H1 (cell line): ENCODE measurements around the gene FLRT1. TPM values are rescaled to one million over a fixed set of nuclear protein-coding genes. Genes with fewer than 3 reads are reported as not detected.

ENCODE experiments used
- CHD2 ChIP-seq: IDR thresholded peaks from 2 replicates; pipeline ENCODE4 v1.6.1; 2012; ENCODE audit warnings: low read length, improper control_type of control experiment
- CTBP2 ChIP-seq: IDR thresholded peaks from 2 replicates; pipeline ENCODE4 v1.7.0; 2011; ENCODE audit warnings: borderline replicate concordance, mild to moderate bottlenecking, moderate library complexity, mixed read lengths, low read length; ENCODE audit not compliant: insufficient read depth, insufficient read length
- HDAC6 ChIP-seq: IDR thresholded peaks from one replicate; pipeline ENCODE4 v1.7.1; 2012; ENCODE audit warnings: low read depth, mild to moderate bottlenecking, inconsistent platforms, low read length, moderate library complexity
- NANOG ChIP-seq: IDR thresholded peaks from 2 replicates; pipeline ENCODE4 v1.6.1; 2011; ENCODE audit warnings: low read length, low read depth, mild to moderate bottlenecking, inconsistent platforms; ENCODE audit not compliant: insufficient read depth, poor library complexity, severe bottlenecking
- POLR2AphosphoS5 ChIP-seq: IDR thresholded peaks from 2 replicates; pipeline ENCODE4 v1.6.1; 2011; ENCODE audit warnings: low read depth, low read length
- SP4 ChIP-seq: IDR thresholded peaks from 2 replicates; pipeline ENCODE4 v1.6.1; 2012; ENCODE audit warnings: low read length, inconsistent platforms
- polyA plus RNA-seq, 7 experiments: library from polyadenylated mRNA; depleted of rRNA in 3 of 7; stranded (reverse) in 5 of 7; unstranded in 2 of 7; fragments of >200 nt in 5 of 7; fragments of 200-250 nt in 2 of 7; gene quantifications; 1 replicate in 5 of 7; 2 replicates in 1 of 7; 4 replicates in 1 of 7; pipeline versions ENCODE4 v1.2.1 to v1.2.3, GENCODE V29; 2011 to 2013; ENCODE audit warnings: missing spikeins in 2 of 7, mixed read lengths in 2 of 7
- total RNA-seq: library from RNA; stranded (reverse); fragmentation: NEBNext Ultra II Directional; extraction: Animal tissue kit (Norgen Biotek cat#: 25700); gene quantifications from 2 replicates; pipeline ENCODE4 v1.2.1, GENCODE V29; 2021
- TF ChIP-seq, protein P1 (sequence below): IDR thresholded peaks from 2 replicates; pipeline ENCODE4 v1.6.1; 2012; ENCODE audit warnings: inconsistent platforms
- TF ChIP-seq, protein P2 (sequence below): fragments of 300-600 bp; sonication (generic); IDR thresholded peaks from 2 replicates; pipeline ENCODE4 v1.7.1; 2012; ENCODE audit warnings: low read length, moderate library complexity, mild to moderate bottlenecking, inconsistent platforms; ENCODE audit not compliant: insufficient replicate concordance

FLRT1 gene
- total and polyA plus RNA-seq, 2 of the 8 experiments (the other 6 are each of a cell fraction or from before 2014, with no cell fraction given): 0.14 to 0.28 TPM

- no peak for TF ChIP-seq NANOG
- TF ChIP-seq HDAC6: no peak
- TF ChIP-seq, protein P1, sequence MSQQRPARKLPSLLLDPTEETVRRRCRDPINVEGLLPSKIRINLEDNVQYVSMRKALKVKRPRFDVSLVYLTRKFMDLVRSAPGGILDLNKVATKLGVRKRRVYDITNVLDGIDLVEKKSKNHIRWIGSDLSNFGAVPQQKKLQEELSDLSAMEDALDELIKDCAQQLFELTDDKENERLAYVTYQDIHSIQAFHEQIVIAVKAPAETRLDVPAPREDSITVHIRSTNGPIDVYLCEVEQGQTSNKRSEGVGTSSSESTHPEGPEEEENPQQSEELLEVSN: no peak
- TF ChIP-seq, protein P2, sequence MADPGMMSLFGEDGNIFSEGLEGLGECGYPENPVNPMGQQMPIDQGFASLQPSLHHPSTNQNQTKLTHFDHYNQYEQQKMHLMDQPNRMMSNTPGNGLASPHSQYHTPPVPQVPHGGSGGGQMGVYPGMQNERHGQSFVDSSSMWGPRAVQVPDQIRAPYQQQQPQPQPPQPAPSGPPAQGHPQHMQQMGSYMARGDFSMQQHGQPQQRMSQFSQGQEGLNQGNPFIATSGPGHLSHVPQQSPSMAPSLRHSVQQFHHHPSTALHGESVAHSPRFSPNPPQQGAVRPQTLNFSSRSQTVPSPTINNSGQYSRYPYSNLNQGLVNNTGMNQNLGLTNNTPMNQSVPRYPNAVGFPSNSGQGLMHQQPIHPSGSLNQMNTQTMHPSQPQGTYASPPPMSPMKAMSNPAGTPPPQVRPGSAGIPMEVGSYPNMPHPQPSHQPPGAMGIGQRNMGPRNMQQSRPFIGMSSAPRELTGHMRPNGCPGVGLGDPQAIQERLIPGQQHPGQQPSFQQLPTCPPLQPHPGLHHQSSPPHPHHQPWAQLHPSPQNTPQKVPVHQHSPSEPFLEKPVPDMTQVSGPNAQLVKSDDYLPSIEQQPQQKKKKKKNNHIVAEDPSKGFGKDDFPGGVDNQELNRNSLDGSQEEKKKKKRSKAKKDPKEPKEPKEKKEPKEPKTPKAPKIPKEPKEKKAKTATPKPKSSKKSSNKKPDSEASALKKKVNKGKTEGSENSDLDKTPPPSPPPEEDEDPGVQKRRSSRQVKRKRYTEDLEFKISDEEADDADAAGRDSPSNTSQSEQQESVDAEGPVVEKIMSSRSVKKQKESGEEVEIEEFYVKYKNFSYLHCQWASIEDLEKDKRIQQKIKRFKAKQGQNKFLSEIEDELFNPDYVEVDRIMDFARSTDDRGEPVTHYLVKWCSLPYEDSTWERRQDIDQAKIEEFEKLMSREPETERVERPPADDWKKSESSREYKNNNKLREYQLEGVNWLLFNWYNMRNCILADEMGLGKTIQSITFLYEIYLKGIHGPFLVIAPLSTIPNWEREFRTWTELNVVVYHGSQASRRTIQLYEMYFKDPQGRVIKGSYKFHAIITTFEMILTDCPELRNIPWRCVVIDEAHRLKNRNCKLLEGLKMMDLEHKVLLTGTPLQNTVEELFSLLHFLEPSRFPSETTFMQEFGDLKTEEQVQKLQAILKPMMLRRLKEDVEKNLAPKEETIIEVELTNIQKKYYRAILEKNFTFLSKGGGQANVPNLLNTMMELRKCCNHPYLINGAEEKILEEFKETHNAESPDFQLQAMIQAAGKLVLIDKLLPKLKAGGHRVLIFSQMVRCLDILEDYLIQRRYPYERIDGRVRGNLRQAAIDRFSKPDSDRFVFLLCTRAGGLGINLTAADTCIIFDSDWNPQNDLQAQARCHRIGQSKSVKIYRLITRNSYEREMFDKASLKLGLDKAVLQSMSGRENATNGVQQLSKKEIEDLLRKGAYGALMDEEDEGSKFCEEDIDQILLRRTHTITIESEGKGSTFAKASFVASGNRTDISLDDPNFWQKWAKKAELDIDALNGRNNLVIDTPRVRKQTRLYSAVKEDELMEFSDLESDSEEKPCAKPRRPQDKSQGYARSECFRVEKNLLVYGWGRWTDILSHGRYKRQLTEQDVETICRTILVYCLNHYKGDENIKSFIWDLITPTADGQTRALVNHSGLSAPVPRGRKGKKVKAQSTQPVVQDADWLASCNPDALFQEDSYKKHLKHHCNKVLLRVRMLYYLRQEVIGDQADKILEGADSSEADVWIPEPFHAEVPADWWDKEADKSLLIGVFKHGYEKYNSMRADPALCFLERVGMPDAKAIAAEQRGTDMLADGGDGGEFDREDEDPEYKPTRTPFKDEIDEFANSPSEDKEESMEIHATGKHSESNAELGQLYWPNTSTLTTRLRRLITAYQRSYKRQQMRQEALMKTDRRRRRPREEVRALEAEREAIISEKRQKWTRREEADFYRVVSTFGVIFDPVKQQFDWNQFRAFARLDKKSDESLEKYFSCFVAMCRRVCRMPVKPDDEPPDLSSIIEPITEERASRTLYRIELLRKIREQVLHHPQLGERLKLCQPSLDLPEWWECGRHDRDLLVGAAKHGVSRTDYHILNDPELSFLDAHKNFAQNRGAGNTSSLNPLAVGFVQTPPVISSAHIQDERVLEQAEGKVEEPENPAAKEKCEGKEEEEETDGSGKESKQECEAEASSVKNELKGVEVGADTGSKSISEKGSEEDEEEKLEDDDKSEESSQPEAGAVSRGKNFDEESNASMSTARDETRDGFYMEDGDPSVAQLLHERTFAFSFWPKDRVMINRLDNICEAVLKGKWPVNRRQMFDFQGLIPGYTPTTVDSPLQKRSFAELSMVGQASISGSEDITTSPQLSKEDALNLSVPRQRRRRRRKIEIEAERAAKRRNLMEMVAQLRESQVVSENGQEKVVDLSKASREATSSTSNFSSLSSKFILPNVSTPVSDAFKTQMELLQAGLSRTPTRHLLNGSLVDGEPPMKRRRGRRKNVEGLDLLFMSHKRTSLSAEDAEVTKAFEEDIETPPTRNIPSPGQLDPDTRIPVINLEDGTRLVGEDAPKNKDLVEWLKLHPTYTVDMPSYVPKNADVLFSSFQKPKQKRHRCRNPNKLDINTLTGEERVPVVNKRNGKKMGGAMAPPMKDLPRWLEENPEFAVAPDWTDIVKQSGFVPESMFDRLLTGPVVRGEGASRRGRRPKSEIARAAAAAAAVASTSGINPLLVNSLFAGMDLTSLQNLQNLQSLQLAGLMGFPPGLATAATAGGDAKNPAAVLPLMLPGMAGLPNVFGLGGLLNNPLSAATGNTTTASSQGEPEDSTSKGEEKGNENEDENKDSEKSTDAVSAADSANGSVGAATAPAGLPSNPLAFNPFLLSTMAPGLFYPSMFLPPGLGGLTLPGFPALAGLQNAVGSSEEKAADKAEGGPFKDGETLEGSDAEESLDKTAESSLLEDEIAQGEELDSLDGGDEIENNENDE: no peak
- TF ChIP-seq SP4: no peak
- no peak for TF ChIP-seq POLR2AphosphoS5
- TF ChIP-seq CHD2: no peak
- no peak for TF ChIP-seq CTBP2
Measured at GRCh38 chr11:64057890-64058289, 22.2 kb downstream of the FLRT1 start (continued).
